AG09319 (cell line): ENCODE measurements around the gene MBP.

Source experiments
- DNase-seq: peaks from one replicate; pipeline ENCODE4 v3.0.0-alpha.2; 2010; ENCODE audit warnings: low read depth; ENCODE audit errors: extremely low read depth
- CTCF ChIP-seq: IDR thresholded peaks from 2 replicates; pipeline ENCODE4 v1.5.1; 2011; ENCODE audit warnings: low read depth, mild to moderate bottlenecking, inconsistent platforms, low read length, moderate library complexity

MBP gene

GRCh38 chr18:77009675-77010074, 122.9 kb downstream of the MBP start:
- TF ChIP-seq CTCF, result no peak
- DNase-seq, result no peak

GRCh38 chr18:77008576-77009315, 123.8 kb downstream of the MBP start:
- no peak for TF ChIP-seq CTCF
- no peak for DNase-seq

- TF ChIP-seq CTCF, result no peak
- DNase-seq, result no peak
Measured at GRCh38 chr18:77008006-77008405, 124.6 kb downstream of the MBP start.

GRCh38 chr18:77007251-77007650, 125.3 kb downstream of the MBP start:
- TF ChIP-seq CTCF, result no peak
- no peak for DNase-seq

GRCh38 chr18:77006305-77007175, 126.0 kb downstream of the MBP start:
- TF ChIP-seq CTCF, result no peak

GRCh38 chr18:77005651-77006195, 126.9 kb downstream of the MBP start:
- no peak for TF ChIP-seq CTCF
- no peak for DNase-seq

More at GRCh38 chr18:77006305-77007175, 126.0 kb downstream of the MBP start:
- DNase-seq, result no peak
